Ecto neural progenitor cell (in vitro differentiated cells): ENCODE measurements around the gene RASA3.
"Not testable (repeated sequence)": the region's sequence is repeated elsewhere in the genome, so short reads cannot be mapped to it uniquely, and the experiment has no call there.

Experiments
- DNase-seq: peaks from one replicate; pipeline ENCODE4 v3.0.0-alpha.2; 2018; ENCODE audit warnings: low spot score

The RASA3 gene

DNA sequence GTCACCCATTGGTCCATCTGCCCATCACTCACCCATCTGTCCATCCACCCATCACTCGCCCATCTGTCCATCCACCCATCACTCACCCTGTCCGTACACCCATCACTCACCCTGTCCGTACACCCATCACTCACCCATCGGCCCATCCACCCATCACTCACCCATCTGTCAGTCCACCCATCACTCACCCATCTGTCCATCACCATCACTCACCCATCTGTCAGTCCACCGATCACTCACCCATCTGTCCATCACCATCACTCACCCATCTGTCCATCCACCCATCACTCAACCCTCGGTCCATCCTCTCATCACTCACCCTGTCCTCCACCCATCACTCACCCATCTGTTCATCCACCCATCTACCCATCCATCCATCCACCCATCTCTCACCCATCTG is 143.6 kb downstream of the RASA3 start:
- not testable (repeated sequence) for DNase-seq

DNA sequence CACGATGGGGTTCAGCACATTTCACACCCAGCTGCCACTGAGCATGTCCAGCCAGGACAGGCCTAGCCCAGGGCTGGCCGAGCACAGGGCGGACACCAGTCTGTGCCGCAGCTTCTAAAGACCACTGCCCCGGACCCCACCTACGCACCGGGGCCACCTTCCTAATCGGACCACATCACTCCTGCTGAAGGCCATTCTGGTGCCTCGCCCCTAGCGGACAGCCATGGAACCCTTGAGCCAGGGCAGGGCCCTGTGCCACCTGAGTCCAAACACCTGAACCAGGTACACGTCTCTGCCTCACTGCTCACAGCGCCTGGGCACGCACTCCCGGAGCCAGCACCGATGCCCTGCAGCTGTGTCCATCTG is 150.1 kb downstream of the RASA3 start:
- no peak for DNase-seq

DNA sequence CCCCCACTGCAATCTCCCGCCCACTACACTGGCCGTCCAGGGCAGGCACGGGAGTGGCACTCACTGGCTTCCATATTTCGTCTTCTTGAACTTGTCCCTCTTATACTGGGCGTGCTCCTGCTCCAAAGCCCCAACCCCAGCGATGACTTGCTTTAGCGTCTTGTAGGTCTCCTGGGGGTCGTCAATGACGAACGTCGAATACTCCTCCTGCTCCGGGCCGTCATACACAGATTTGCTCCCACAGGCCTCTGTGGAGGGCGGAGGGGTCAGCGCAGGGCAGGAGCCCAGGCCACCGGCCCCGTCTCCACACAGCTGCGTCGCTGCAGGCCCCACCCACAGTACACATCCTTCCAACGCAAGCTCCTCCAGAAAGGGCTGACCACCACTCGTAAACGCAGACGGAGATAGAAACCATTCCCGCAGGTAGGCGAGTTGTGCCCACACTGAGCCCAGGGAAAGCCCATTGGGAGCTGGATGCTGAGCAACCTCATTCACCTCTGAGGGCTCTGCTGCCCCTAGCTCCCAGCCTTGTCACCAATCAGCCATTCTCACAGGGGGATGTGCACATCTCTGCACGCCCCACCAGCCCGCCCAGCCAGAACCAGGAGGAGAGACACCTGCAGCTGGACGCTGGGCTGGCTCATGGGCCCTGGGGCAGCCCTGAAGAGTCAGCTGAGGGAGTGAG is 150.7 kb downstream of the RASA3 start:
- DNase-seq = no peak

DNA sequence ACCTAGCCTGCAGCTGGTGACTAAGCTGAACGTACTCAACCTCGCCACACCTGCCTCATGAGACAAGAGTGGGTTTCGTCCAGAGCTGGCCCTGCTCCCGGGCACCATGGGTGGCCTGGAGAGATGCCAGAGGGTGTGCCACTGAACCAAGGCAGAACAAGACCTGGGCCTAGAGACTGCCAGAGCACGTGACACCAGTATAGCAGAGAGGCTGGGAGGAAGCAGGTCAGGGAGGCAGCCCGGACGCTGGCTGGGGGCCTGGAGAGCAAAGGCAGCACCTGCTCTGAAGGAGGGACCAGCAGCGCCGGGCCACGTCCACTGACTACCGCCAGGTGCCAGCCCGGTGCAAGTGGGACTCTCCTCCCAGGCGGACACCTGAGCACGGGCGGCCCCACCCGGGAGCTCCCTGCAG is 151.2 kb downstream of the RASA3 start:
- DNase-seq = no peak

DNA sequence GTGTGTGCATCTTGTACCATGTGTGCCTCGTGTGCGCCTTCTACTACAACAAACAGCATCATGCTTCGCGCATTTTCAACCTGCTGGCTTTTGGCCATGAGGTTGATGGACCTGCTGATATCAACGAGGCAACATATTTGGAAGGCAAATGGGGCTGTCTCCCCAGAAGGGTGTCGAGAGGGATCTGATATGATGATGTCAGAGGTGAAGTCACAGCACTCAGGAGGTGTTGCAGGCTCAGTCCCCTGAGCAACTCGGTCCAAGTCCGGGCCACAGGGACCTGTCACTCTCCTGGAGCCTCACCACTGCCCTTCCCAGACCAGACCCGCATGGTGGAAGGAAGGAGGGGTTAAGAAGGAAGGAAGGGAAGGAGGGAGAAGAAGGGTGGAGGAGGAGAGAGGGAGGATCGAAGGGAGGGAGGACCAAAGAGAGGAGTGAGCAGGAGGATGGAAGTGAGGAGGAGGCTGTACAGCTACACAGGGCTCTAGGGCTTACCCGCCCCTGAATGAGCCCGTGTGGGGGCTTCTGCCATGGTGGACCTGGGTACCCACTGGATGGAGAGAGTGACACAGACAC is 151.8 kb downstream of the RASA3 start:
- no peak for DNase-seq

DNA sequence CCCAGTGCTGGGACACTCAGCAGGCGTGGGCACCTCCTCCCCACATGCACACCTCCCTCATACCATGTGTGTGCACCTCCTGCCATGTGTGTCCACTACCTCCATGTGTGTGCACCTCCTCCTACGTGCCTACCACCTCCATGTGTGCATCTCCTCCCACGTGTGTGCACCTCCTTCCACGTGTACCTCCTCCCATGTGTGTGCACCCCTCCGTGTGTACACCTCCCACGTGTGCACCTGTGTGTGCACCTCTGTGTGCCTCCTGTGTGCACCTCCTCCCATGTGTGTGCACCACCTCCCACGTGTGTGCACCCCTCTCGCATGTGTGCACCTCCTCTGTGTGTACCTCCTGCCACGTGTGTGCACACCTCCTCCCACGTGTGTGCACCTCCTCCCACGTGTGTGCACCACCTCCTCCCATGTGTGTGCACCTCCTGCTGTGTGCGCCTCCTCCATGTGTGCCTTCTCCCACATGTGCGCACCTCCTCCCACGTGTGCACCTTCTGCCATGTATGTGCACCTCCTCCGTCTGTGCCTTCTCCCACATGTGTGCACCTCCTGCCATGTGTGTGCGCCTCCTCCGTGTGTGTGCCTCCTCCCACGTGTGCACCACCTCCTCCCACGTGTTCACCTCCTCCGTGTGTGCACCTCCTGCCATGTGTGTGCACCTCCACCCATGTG is 152.5 kb downstream of the RASA3 start:
- DNase-seq = no peak

DNA sequence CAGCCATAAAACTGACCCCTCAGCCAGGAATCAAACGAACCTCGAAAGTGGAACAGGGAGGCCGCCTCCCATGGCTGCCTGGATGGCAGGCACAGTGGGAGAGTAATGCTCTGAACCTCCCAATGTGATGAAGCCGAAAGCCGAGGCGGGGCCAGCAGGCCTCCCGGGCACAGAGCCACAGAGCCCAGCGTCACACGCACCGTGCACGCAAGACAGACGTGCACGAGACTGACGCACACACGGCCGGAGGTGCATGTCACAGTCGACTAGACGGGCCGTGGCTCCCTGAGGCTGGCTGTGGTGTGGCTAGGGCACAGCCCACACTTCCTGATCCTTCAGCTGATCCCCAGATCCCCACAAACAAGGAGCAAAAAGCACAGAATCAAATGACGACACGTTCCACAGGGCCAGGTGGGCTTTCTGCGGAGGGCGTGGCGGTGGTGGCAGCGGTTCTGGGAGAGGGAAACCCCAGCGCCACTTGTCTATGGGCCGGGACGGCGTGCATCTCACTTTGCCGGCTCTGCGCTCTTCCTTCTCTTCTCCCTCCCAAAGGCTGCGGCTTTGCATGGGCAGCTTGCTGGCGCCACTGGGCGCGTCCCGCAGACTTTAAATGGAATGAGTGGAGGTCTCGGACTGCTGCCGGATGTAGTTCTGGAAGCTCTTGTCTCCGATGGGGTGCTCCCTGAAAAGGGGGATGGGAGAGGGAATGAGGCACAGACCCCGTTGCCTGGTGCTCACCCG is 153.5 kb downstream of the RASA3 start:
- DNase-seq = no peak

DNA sequence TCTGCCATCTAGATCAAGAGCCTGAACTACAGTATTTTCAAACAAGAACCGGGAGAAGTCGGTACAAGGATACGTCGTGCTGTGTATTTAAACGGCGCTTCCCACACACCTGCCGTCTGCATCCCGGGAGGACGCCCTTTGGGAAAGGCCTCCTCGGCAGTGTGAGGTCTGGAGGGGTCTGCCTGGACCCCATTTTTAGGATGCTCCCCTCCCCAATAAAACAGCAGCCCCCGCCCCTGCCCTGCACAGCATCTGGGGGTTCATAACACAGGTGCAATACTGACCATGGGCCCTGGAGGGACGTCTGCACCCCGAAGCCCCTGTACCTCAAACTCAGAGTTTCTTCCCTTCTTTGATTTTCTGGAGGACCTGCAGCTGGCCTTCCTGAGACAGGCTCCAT is 154.4 kb downstream of the RASA3 start:
- no peak for DNase-seq

DNA sequence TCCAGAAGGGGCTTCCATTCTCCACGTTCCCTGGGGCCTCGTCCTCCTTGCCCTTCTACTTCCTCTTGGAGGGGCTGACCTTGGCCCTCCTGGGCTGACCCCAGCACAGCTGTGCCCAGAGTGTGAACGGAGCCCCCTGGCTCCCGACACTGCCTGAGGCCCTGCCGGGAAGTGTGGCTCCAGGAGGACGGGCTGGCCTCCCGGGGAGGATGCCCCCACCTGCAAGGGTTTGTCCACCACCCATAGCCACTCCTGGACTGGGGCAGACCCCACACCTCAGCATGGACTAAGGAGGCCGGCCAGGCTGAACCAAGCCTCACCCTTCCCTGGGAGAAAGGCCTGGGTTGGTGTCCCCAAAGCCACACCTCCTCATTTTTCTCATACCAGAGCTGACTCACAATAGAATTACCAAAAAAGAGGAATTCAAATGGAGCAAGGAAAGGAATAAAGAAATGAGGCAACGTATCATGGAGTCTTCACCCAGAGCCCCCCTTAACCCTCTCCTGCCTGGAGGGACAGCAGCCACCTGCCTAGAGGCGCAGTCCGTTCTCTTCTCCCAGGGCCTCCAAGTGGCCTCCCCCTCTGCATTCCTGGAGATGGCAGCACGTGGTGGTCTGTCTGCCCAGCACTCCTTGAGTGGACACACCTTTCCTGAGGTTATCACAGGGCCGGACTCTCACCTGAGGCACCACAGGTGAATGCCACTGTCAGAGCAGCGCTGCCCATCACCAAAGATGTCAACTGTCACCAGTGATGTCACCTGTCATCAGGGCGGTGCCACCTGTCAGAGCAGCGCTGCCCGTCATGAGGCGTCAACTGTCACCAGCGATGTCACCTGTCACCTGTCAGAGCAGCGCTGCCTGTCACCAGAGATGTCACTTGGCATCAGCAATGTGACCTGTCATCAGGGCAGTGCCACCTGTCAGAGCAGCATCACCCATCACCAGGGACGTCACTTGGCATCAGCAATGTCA is 155.4 kb downstream of the RASA3 start:
- DNase-seq = no peak

DNA sequence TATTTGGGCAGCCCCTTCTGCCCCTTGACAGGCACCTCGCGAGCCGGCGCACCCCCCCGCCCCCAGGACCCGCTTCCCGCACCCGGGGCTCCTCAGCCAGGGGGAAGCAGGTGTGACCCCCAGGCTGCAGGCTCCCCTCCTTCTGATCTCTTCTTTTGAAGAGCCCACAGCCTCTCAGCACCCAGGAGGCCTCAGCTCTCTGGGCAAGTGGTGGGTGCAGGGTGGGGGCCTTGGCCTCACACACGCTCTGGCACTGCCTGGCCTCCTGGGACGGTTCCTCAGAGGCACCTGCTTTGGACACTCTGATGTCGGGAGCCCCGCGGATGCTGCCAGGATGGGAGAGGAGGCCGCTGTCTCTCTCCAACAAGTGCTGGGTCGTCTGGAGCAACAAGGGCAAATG is 157.0 kb downstream of the RASA3 start:
- DNase-seq = no peak

DNA sequence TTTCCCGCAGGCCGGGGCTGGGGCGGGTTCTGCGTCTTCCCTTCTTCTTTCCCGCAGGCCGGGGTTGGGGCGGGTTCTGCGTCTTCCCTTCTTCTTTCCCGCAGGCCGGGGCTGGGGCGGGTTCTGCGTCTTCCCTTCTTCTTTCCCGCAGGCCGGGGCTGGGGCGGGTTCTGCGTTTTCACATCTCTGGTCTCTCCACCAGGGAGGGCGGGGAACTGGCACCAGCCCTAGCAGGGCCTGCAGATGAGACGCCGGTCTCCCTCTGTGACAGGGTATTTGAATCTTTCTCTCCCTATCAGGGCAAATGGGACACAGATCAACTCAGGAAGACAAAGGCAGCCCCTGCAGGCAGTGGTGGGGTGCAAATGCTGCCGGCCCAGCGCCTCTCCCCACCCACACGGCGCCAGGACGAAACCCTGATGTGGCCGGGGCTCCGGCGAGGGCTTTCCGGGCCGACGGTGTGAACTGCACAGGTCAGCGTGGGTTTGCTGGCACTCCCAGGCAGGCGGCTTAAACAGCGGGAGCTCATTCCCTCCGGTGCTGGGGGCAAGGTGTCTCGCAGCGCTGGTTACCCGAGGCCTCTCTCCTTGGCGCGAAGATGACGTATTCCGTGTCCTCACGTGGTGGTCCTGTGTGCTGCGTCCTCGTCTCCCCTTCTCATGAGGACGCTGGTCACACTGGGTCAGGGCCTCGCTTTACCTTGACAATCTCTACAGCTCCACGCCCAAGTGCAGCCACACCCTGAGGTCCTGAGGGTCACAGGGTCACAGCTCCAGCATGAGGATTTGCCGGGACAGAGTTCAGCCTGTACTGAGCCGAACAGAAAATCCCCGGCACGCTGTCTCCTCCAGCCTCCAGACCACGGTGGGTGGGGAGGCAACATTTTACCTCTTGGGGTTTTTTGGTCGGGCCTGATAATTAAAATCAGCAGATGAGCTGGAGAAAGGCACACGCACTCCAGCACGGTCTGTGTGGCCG is 157.8 kb downstream of the RASA3 start:
- no peak for DNase-seq

DNA sequence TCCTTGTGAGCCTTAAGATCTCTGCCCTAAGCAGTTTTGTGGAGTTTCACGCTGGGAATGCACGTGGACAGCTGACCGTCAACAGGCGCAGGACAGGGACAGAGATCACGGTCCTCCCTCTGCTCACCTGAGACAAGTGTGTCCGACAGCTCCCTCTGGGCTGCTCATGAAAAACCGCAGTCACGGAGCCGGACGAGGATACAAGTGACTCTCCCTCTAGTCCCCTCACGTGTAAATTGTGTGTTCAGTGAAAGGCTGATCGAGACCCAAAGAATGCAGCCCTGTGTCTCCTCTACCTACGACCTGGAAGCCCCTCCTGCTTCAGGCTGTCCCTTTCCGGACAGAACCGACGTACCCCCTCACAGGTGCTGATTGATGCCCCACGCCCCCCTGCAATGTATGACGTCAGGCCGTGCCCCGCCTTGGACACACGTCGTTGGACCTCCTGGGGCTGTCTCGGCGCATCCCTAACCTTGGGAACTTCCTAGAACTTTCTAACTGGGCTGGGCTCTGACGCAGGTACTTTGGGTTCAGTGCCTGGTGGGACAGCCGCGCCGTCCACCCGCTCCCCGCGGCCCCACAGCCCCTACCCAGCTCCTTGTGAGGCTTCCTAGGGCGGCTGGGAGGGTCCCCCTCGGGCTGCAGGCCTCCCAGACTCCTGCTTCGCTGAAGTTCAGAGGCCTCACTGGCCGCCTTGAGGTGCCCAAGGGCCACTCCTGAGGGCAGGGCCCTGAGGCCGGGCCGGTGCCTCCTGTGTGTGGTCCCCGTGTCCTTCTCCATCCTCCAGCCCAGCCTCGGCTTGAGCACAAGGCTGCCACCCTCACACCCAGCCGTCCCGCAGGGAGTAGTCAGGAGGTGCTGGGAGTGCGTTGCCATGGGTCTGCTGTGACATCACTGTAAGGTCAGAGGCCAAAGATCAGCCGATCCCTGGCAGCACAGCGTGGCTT is 158.9 kb downstream of the RASA3 start, which contains the start of gene C13orf46:
Gene C13orf46, minus strand, starts transcription at position 859 of the 947 bp plus-strand sequence. Its CDS starts 79 bp downstream, at position 780.
- DNase-seq = no peak

DNA sequence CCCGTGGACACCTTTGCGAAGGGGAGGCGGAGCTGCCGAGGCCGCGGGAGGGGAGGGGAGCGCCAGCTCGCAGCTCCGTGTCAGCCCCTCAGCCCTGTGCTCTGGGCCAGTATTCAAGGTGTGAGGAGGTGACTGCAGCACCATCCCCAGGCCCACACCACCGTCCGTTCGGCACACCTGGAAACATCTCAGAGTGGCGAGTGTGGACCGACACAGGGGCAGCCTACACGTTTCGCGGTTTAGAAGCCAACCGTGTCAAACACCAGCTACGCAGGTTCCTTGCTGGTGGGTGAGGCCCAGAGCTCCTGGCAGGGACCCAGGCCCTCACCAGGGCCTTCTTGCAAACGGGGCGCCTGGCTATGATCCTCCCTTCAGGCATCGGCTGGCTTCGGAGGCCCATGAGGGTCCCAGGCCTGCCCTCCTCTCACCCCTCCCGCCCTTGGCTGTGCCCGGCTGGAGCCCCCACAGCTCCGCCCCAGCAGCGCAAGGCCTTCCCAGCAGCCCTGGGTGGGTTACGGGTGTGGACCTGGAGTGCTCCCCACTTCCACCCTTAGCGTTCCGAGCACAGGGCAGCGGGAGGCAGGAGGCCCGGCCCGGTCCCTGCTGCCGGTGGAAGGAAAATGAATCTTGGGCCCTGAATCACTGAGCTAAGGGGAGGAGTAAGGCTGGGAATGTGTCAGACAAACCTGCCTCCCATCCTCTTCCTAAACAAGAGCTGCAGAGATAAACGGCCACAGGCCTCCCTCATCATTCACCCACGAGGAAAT is 159.8 kb downstream of the RASA3 start:
- no peak for DNase-seq

DNA sequence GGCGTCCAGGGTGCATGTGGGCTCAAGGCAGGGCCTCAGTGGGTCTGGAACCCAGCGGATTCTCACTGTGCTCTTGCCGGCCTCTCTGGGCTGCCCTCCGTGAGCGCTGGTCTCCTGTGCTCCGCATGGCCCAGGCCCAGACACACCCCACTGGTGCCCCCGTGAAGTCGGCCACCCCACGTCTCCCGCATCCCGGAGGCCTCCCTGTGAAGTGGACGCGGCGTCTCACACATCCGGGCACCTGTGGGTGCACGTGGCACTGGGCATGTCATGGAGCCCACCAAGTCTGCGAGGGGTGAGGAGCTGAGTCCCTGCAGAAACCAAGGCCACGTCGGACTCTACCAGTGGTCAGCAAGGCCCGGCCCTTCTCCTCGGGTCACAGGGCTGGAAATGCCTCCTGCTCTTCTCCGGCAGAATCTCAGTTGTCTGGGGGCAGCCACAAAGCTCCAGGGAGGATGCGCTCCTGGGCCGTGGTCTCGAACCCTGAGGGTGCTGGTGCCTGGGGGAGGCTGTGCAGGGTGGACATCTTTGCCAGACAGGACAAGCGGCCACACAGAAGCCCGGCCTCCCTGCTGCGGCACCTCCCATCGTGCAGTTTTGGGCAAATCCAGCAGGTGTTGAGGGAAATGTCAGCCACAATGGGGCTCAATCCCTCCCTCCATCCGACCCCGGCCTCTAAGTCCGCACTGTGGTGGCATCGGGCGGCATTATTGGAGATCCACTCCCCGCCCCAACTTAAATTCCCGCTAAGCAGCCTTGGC is 160.8 kb downstream of the RASA3 start:
- DNase-seq = no peak

DNA sequence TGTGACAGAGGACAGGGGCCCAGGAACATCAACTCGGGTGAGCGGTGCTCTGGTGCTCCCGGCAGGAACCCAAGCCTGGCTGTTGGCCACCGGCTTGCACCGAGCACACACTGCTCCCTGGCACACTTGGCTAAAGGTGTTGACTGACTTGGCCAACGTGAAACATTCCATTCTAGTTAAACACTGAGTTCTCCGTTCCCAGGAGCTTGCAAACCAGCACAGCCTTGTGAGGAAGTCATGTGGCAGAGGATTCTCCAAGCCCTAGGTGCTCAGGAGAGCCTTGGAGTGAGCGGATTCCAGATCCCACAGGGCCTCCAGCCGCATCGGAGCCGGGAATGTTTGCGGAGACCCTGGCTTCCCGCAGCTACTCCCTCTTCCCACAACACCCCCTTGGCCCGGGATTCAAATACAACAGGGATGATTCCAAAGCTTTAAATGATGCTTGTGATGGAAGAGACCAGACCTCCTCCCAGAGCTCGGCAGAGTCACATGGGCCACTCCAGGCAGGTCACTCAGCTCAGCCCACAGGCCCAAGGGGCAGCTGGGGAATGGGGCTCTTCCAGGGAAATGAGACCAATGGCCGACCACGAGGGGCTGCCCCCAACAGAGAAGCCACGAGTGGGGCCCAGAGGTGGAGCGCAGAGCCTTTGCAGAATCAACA is 161.5 kb downstream of the RASA3 start:
- no peak for DNase-seq

DNA sequence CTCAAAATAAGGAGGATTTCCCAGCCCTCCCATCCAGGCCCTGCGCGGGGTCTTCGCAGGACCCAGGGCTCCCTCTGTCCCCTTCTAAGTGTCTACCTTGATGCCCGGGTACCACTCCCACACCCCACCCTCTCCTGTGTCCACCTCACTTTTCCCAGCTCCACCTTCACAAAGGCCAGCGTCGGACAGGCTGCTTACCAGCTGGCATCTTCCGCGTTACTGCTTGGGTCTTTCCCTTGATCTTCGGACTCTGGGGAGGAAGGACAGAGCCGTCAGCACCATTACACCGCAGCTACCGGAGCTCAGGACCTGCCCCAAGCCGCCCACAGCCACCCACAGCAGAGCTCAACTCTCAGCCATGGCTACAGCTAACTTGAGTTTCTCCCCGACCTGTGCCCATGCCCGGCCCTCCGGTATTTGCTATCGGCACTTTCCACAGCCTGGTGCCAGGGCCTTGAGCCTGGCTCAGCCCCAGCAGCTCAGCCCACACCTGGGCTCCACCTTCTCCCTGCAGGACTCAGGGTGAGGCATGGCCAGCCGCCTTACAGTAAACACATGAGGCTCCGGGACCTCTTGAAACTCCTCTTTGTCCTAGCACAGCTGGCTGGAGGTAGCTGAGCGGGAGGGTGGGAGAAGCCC is 162.3 kb downstream of the RASA3 start:
- no peak for DNase-seq
